ENCODE data around the gene KIAA2012.

Gene KIAA2012

DNA sequence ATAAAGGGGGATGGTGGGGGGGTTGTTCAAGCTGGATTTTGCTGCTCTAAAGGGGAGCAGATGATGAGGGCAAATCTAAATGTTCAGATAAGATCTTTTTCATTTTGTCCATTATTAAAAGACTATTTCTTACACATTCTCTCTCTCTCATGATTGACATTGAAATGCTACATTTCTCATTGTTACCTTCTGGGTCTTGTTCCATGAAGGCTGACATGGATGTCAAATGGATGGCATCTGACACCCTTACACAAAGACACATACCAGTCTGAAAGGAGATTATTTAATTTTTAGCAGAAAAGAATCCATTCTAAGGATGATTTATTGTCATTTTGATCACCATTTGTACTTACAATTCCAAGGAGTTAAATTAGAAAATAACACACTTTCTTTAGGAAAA, 28.3 kb upstream of the KIAA2012 start:
- DNase-seq, result no peak

DNA sequence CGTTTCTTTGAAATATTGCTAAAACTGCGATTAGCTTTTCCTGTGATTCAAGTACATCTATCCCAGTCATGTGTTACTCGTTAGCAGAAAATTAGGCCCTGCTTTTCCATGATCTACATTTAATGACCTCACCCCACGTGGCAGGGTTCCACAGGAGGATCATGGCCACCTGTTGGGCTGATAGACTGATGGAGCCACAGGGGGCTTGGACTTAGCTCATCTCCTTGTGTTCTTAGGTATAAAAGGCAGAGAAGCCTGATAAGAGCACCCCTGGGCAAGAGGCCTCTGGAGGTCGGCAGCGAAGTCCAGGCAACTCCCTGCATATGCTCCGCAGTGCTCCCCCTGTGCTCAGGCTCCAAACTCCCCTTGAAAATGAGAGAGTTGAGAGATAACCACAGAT, 26.5 kb upstream of the KIAA2012 start:
- no peak for DNase-seq

DNA sequence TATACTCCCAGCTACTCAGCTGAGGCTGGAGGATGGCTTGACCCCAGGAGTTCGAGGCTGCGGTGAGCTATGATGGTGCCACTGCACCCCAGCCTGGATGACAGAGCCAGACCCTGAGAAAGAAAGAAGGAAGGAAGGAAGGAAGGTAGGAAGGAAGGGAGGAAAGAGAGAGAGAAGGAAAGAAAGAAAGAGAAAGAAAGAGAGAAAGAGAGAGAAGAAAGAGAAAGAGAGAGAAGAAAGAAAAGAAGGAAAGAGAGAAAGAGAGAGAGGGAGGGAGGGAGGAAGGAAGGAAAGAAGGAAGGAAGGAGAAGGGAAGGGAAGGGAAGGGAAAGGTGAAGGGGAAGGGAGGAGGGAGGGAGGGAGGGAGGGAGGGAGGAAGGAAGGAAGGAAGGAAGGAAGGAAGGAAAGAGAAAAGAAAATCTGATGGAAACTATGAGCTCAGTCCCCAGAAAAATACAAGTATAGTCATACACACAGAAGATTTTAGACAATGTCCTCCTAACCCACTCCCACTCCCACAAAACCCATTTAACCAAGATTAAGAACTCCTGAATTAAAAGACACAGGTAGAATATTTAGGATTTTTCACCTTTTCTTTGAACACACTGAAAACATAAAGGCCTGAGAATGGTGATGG, 23.8 kb upstream of the KIAA2012 start:
- DNase-seq, result no peak

GRCh38 chr2:202049840-202050239, 23.2 kb upstream of the KIAA2012 start:
- no peak for DNase-seq

DNA sequence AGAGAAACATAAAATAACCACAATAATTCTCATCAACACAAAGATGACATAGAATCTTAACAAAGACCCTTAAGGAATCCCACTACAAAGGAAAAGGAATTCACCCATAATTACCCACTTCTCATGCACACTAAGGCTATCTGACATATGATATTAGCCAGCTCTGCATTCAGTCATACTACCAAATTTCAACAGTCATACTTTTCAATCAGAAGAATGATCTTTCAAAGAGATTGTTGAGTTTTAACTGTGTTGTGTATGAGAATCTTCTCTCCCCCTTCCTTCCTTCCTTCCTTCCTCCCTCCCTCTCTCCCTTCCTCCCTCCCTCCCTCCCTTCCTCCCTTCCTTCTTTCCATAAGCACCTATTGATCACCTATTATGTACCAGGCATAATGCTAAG, 22.4 kb upstream of the KIAA2012 start:
- DNase-seq, result no peak

GRCh38 chr2:202051499-202052161, 21.4 kb upstream of the KIAA2012 start:
- DNase-seq, result no peak

- no peak for DNase-seq
These were observed 20.8 kb upstream of the KIAA2012 start for GRCh38 chr2:202052235-202052634.

- DNase-seq, result no peak
These were observed 18.4 kb upstream of the KIAA2012 start for GRCh38 chr2:202054679-202055078.

GRCh38 chr2:202056611-202057010, 16.4 kb upstream of the KIAA2012 start:
- no peak for DNase-seq

DNA sequence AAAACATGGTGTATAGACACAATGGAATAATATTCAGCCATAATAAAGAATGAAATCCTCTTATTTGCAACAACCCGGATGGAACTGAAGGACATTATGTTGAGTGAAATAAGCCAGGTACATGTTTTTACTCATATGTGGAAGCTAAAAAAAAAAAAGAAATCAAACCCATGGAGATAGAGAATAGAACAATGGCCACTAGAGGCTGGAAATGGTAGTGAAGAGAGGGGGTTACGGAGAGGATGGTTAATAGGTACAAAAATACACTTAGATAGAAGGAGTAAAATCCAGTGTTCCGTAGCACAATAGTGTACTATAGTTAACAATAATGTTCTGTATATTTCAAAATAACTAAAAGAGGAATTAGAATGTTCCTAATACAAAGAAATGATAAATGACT, 12.8 kb upstream of the KIAA2012 start:
- no peak for DNase-seq

DNA sequence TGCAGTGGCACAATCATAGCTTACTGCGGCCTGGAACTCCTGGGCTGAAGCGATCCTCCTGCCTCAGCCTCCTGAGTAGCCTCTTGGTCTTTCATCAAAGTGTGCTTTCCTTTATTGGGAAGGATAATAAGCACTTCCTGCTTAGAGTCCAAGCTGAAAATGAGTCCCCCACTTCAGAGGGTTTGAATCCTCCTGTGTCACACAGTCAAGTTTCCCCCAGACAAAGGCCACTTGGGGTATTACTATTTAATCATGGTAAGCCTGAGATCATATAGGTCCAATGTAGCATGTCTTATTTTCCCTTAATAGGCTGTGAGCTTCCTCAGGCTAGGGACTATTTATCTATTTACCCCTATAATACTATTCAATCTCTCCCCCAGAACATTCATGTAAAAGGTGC, 11.4 kb upstream of the KIAA2012 start:
- DNase-seq, result no peak

GRCh38 chr2:202064171-202064880, 8.7 kb upstream of the KIAA2012 start:
- DNase-seq, result no peak

GRCh38 chr2:202064881-202065230, 8.2 kb upstream of the KIAA2012 start:
- DNase-seq, result no peak

- no peak for DNase-seq
These were observed 7.2 kb upstream of the KIAA2012 start for GRCh38 chr2:202065876-202066275.

DNA sequence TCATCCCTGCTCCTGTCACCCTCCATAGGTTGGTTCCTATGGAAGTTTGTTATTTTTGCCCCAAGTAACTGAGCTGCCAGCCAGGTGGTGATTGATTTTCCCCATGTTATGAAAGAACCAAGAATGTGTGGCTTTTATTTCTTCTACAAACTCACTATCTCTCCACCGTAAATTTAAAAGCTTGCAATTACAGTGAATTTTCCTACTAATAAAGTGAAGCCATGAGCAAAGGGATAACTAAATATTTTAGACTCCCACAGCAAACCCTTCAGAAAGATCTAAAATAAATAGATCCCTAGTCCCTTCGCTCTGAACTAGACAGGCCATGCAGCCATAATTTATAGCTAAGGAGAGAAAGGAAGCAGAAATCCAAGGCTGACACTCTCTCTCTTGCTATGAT, 6.2 kb upstream of the KIAA2012 start:
- no peak for DNase-seq

DNA sequence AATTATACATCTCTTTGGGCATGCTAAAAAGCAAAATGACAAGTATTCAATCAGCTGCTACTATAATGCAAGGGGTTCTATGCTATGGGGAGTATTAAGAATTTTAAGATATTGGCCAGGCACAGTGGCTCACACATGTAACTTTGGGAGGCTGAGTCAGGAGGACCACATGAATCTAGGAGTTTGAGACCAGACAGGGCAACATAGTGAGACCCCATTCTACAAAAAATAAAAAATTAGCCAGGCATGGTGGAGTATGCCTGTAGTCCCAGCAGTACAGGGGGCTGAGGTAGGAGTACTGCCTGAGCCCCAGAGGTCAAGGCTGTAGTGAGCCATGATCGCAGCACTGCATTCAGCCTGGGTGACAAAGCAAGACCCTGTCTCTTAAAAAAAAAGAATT, 5.5 kb upstream of the KIAA2012 start:
- DNase-seq, result no peak

- DNase-seq, result no peak
These were observed 3.6 kb upstream of the KIAA2012 start for GRCh38 chr2:202069170-202070067.

GRCh38 chr2:202071107-202071506, 1.9 kb upstream of the KIAA2012 start:
- DNase-seq, result no peak

- no peak for DNase-seq
These were observed 829 bp upstream of the KIAA2012 start for GRCh38 chr2:202072226-202072625.

DNA sequence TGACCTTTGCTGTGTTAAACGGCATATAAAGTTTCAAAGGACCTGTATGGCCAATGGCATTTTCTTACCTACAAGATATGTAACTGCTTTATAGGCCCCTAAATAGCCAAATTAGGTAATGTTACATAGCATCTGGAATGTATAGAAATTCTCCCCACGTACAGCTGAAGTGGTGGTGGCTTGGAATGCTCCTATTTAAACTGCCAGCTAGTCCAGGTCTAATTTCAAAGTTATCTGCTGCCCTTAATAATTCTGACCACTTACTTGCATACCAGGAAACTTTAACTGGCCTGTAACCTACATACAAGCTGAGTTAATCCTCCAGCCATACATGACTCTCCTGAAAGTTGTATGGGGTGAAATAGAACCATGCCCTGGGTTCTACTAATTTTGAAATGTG, 1.3 kb downstream of the KIAA2012 start:
- no peak for DNase-seq

DNA sequence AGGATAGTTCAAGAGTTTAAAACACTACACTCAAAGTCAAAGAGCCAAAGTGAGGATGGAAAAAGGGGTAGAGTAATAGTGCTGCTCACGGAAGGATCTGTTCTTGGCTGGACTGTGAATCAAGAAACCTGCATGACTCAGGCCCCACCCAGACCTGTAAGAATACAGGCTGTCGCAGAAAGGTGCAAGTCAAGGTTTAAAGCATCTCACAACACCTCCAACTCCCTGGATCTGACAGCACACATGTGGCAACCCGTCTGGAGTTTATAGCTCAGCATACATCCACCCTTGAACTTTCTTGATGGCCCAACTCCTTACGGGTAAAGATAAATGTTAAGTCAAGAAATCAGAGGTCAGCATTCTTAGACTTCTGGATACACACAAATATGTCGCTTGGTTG, 6.3 kb downstream of the KIAA2012 start:
- DNase-seq, result no peak

- DNase-seq, result no peak
These were observed 11.2 kb downstream of the KIAA2012 start for GRCh38 chr2:202084265-202084664.

- no peak for DNase-seq
These were observed 15.7 kb downstream of the KIAA2012 start for GRCh38 chr2:202088777-202089176.

Data from activated naive CD4-positive, alpha-beta T cell treated with Interleukin-2 at 50 U/mL for 16 hours (primary cell).